Measurements from ENCODE around the gene CYTH3.

The CYTH3 gene

DNA sequence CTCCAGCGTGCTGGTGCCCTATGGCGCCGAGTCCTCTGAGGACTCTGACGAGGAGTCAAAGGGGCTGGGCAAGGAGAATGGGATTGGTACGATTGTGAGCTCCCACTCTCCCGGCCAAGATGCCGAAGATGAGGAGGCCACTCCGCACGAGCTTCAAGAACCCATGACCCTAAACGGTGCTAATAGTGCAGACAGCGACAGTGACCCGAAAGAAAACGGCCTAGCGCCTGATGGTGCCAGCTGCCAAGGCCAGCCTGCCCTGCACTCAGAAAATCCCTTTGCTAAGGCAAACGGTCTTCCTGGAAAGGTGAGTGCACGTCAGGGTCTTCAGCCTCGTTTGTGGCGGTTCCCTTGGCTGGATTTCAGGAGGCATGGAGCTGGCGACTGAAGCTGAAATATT lies 122.4 kb downstream of the CYTH3 start:
- H3K9me3 ChIP-seq (ENCODE audit: control insufficient read depth, insufficient read depth, low read length) = no peaks in the 10 kb centered on the region

GRCh38 chr7:6148724-6149360 lies 123.6 kb downstream of the CYTH3 start:
- no peak overlapping the region for H3K9ac ChIP-seq (ENCODE audit: low read depth, low read length)
- no peaks in the 10 kb centered on the region for H3K4me1 ChIP-seq (ENCODE audit: insufficient read depth, low read length)
- H3K36me3 ChIP-seq (ENCODE audit: insufficient read depth, low read length) = peaks cover 22% of the 10 kb centered on the region
- no peaks in the 10 kb centered on the region for H3K9me3 ChIP-seq (ENCODE audit: control insufficient read depth, insufficient read depth, low read length)

More for the DNA sequence above, 122.4 kb downstream of the CYTH3 start:
- H3K9ac ChIP-seq (ENCODE audit: low read depth, low read length) = no peak overlapping the region
- H3K36me3 ChIP-seq (ENCODE audit: insufficient read depth, low read length) = peaks cover 14% of the 10 kb centered on the region
- H3K4me1 ChIP-seq (ENCODE audit: insufficient read depth, low read length) = no peaks in the 10 kb centered on the region

DNA sequence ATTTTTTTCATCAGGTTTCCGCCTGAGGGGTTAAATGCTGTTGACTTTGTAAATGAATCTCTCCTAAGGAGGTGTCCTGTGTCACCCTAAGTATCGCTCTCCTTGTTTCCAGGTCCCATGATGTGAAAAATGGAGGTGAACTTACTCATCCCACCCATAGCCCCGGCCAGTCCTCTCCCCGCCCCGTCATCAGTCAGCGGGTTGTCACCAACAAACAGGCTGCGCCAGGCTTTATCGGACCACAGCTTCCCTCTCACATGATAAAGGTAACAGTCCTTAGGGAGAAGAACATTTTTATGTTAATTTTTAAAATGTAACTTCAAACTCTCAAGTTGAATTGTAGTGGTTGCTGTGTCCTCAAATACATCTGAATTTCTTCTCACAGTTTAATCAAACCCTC lies 124.8 kb downstream of the CYTH3 start:
- Histone ChIP-seq H3K36me3 (ENCODE audit: insufficient read depth, low read length) (peaks cover 22% of the 10 kb centered on the region), H3K9me3 (ENCODE audit: control insufficient read depth, insufficient read depth, low read length) (no peaks in the 10 kb centered on the region), H3K9ac (ENCODE audit: low read depth, low read length) (no peak overlapping the region), H3K4me1 (ENCODE audit: insufficient read depth, low read length) (no peaks in the 10 kb centered on the region)

DNA sequence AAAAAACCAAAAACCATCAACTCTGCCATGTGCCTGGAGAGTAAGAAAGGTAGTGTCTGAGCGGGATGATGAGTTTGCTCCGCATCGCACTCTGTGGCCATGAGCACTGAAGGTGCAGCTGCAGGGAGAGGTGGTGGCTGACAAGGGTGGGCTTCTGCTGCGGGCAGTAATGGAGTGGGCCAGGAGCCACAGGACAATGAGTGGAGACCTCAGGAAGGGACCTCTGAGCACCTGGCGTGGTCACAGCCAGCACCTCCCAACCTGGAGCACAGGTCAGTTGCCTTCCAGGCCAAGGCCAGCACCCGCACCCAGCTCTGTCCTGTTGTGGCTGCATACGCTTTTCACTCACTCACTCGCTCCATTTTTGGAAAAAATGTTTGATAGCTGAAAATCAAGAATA lies 125.8 kb downstream of the CYTH3 start:
- Histone ChIP-seq H3K9me3 (ENCODE audit: control insufficient read depth, insufficient read depth, low read length) (no peaks in the 10 kb centered on the region), H3K4me1 (ENCODE audit: insufficient read depth, low read length) (no peaks in the 10 kb centered on the region), H3K36me3 (ENCODE audit: insufficient read depth, low read length) (peaks cover 22% of the 10 kb centered on the region), H3K9ac (ENCODE audit: low read depth, low read length) (no peak overlapping the region)

GRCh38 chr7:6143997-6144396 lies 128.4 kb downstream of the CYTH3 start:
- Histone ChIP-seq H3K4me1 (ENCODE audit: insufficient read depth, low read length) (no peaks in the 10 kb centered on the region), H3K9ac (ENCODE audit: low read depth, low read length) (no peak overlapping the region), H3K9me3 (ENCODE audit: control insufficient read depth, insufficient read depth, low read length) (no peaks in the 10 kb centered on the region), H3K36me3 (ENCODE audit: insufficient read depth, low read length) (peaks cover 28% of the 10 kb centered on the region)

DNA sequence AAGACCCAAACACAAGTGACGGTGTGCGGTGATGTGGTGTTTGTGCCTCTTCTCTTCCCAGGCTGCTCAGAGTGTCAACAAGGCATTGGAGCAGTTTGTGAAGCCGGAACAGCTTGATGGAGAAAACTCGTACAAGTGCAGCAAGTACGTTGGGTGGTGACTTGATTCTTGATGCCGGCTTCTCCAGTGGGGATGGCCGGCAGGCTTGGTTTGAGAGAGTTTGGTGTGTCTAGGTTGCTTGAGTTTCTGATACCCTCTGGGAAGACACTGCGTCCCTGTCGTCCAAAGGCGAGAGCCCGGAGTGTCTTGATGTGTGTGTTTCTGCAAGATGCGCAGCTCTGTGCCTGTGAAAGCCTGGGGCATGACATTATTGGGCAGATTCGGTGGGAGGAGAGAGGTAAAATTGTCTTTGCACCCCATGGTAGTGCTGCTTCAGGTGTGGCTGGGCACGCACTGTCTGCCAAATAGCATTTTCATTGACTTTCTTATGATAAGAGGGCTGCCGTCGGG lies 129.5 kb downstream of the CYTH3 start:
- peaks cover 27% of the 10 kb centered on the region for H3K36me3 ChIP-seq (ENCODE audit: insufficient read depth, low read length)
- H3K4me1 ChIP-seq (ENCODE audit: insufficient read depth, low read length) = no peaks in the 10 kb centered on the region
- H3K9ac ChIP-seq (ENCODE audit: low read depth, low read length) = no peak overlapping the region
- no peaks in the 10 kb centered on the region for H3K9me3 ChIP-seq (ENCODE audit: control insufficient read depth, insufficient read depth, low read length)

GRCh38 chr7:6139189-6139996 lies 133.0 kb downstream of the CYTH3 start:
- Histone ChIP-seq H3K36me3 (ENCODE audit: insufficient read depth, low read length) (peaks cover 17% of the 10 kb centered on the region), H3K9me3 (ENCODE audit: control insufficient read depth, insufficient read depth, low read length) (no peaks in the 10 kb centered on the region), H3K4me1 (ENCODE audit: insufficient read depth, low read length) (no peaks in the 10 kb centered on the region), H3K9ac (ENCODE audit: low read depth, low read length) (no peak overlapping the region)

DNA sequence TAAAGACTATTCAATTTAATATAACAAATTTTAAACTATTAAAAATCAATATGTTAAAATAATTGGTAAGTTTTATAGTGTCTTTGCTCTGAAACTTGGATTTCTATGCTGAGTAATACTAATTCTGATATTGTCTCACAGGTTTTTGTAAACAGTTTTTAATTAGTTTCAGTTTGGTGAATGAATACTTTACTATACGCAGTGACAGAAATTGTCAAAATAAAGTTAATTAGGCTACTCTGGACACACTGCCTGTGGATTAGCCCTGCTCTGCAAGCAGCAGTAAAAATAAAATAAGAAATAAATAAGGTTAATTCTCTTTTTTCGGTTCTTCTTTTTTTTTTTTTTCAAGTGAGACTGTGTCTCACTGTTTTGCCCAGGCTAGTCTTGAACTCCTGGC lies 135.9 kb downstream of the CYTH3 start:
- peaks cover 15% of the 10 kb centered on the region for H3K36me3 ChIP-seq (ENCODE audit: insufficient read depth, low read length)
- H3K9ac ChIP-seq (ENCODE audit: low read depth, low read length) = no peak overlapping the region
- H3K9me3 ChIP-seq (ENCODE audit: control insufficient read depth, insufficient read depth, low read length) = no peaks in the 10 kb centered on the region
- no peaks in the 10 kb centered on the region for H3K4me1 ChIP-seq (ENCODE audit: insufficient read depth, low read length)

DNA sequence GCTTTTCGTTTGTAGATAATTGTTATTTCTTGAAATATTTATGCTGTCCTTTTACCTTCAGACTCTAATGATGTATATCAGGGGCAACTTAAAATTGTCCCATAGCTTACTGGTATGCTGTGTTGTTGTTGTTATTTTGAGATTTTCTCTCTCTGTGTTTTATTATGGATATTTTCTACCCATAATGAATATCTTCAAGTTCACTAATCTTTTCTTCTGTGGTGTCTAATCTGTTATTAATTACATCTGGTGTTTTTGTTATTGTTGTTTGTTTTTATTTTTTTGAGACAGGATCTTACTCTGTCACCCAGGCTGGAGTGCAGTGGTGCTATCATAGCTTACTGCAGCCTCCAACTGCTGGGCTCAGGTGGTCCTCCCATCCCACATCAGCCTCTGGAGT lies 139.2 kb downstream of the CYTH3 start:
- Histone ChIP-seq H3K9me3 (ENCODE audit: control insufficient read depth, insufficient read depth, low read length) (no peaks in the 10 kb centered on the region), H3K36me3 (ENCODE audit: insufficient read depth, low read length) (peaks cover 15% of the 10 kb centered on the region), H3K4me1 (ENCODE audit: insufficient read depth, low read length) (no peaks in the 10 kb centered on the region), H3K9ac (ENCODE audit: low read depth, low read length) (no peak overlapping the region)

GRCh38 chr7:6130007-6130587 lies 142.3 kb downstream of the CYTH3 start:
- Histone ChIP-seq H3K9me3 (ENCODE audit: control insufficient read depth, insufficient read depth, low read length) (no peaks in the 10 kb centered on the region), H3K36me3 (ENCODE audit: insufficient read depth, low read length) (peaks cover 11% of the 10 kb centered on the region), H3K9ac (ENCODE audit: low read depth, low read length) (no peak overlapping the region), H3K4me1 (ENCODE audit: insufficient read depth, low read length) (no peaks in the 10 kb centered on the region)

GRCh38 chr7:6128205-6128604 lies 144.2 kb downstream of the CYTH3 start:
- peaks cover 11% of the 10 kb centered on the region for H3K36me3 ChIP-seq (ENCODE audit: insufficient read depth, low read length)
- H3K9me3 ChIP-seq (ENCODE audit: control insufficient read depth, insufficient read depth, low read length) = no peaks in the 10 kb centered on the region
- no peaks in the 10 kb centered on the region for H3K4me1 ChIP-seq (ENCODE audit: insufficient read depth, low read length)
- H3K9ac ChIP-seq (ENCODE audit: low read depth, low read length) = no peak overlapping the region

DNA sequence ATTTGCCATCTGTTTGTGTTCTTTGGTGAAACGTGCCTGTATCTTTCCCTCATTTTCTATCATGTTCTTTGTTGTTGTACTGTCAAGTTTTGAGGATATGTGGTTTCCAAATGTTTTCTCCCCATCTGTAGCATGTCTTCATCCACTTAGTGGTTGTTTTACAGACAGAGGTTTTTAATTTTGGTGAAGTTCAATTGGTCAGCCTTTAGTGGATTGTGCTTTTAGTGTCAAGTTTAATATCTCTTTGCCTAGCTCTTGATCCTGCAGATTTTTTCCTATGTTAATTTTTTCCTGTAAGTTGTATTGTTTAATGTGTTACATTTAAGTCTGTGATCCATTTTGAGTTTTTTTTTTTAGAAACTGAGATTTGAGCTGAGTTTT lies 145.3 kb downstream of the CYTH3 start:
- Histone ChIP-seq H3K4me1 (ENCODE audit: insufficient read depth, low read length) (no peaks in the 10 kb centered on the region), H3K9me3 (ENCODE audit: control insufficient read depth, insufficient read depth, low read length) (no peaks in the 10 kb centered on the region), H3K9ac (ENCODE audit: low read depth, low read length) (no peak overlapping the region), H3K36me3 (ENCODE audit: insufficient read depth, low read length) (peaks cover 8% of the 10 kb centered on the region)

GRCh38 chr7:6123843-6124242 lies 148.6 kb downstream of the CYTH3 start:
- Histone ChIP-seq H3K4me1 (ENCODE audit: insufficient read depth, low read length) (no peaks in the 10 kb centered on the region), H3K9ac (ENCODE audit: low read depth, low read length) (no peak overlapping the region), H3K9me3 (ENCODE audit: control insufficient read depth, insufficient read depth, low read length) (no peaks in the 10 kb centered on the region; the same call in 1 of the 2 replicates), H3K36me3 (ENCODE audit: insufficient read depth, low read length) (peaks cover 7% of the 10 kb centered on the region)

- H3K9ac ChIP-seq (ENCODE audit: low read depth, low read length) = no peak overlapping the region
- H3K4me1 ChIP-seq (ENCODE audit: insufficient read depth, low read length) = no peaks in the 10 kb centered on the region
- H3K36me3 ChIP-seq (ENCODE audit: insufficient read depth, low read length) = peaks cover 11% of the 10 kb centered on the region
- no peaks in the 10 kb centered on the region; the same call in 1 of the 2 replicates for H3K9me3 ChIP-seq (ENCODE audit: control insufficient read depth, insufficient read depth, low read length)
Measured at GRCh38 chr7:6121141-6121540, 151.3 kb downstream of the CYTH3 start.

DNA sequence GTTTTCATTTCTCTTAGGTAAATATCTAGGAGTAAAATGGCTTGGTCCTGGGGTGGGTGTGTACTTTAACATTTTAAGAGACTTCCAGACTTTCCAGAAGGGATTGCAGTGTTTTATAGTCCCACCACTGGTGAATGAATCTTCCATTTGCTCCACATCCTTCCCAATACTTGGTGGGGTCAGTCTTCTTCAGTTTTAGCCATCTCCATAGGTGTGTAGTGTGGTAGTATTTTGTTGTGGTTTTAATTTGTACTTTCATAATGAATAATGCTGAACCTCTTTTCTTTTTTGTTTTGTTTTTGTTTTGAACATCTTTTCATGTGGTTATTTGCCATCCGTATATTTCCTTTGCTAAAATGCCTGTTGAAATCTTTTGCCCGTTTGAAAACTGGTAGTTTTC lies 154.9 kb downstream of the CYTH3 start:
- H3K4me1 ChIP-seq (ENCODE audit: insufficient read depth, low read length) = no peaks in the 10 kb centered on the region
- H3K9me3 ChIP-seq (ENCODE audit: control insufficient read depth, insufficient read depth, low read length) = no peaks in the 10 kb centered on the region; the same call in 1 of the 2 replicates
- no peak overlapping the region for H3K9ac ChIP-seq (ENCODE audit: low read depth, low read length)
- H3K36me3 ChIP-seq (ENCODE audit: insufficient read depth, low read length) = peaks cover 27% of the 10 kb centered on the region
